ENCODE results near the gene ARHGAP6.

The ARHGAP6 gene

GRCh38 chrX:11558972-11559371, 106.7 kb downstream of the ARHGAP6 start:
- H3K4me3 ChIP-seq (ENCODE audit: low read depth, low read length) = no peak overlapping the region
- DNase-seq (ENCODE audit: low read depth) = peak; percentile 22
- TF ChIP-seq CTCF (IDR thresholded peaks at IDR 0.05; ENCODE audit: control insufficient read depth, extremely low read depth, insufficient read depth) = peak; percentile 31; the same call in 1 of the 2 replicates

GRCh38 chrX:11557120-11557519, 108.6 kb downstream of the ARHGAP6 start:
- H3K4me3 ChIP-seq (ENCODE audit: low read depth, low read length) = no peak overlapping the region
- TF ChIP-seq CTCF (IDR thresholded peaks at IDR 0.05; ENCODE audit: control insufficient read depth, extremely low read depth, insufficient read depth) = no peak
- no peak for DNase-seq (ENCODE audit: low read depth)

GRCh38 chrX:11555759-11556158, 110.0 kb downstream of the ARHGAP6 start:
- no peak overlapping the region for H3K4me3 ChIP-seq (ENCODE audit: low read depth, low read length)
- no peak for TF ChIP-seq CTCF (IDR thresholded peaks at IDR 0.05; ENCODE audit: control insufficient read depth, extremely low read depth, insufficient read depth)
- no peak for DNase-seq (ENCODE audit: low read depth)

GRCh38 chrX:11553594-11553993, 112.1 kb downstream of the ARHGAP6 start:
- no peak for TF ChIP-seq CTCF (IDR thresholded peaks at IDR 0.05; ENCODE audit: control insufficient read depth, extremely low read depth, insufficient read depth)
- no peak overlapping the region for H3K4me3 ChIP-seq (ENCODE audit: low read depth, low read length)
- DNase-seq (ENCODE audit: low read depth) = no peak

- TF ChIP-seq CTCF (IDR thresholded peaks at IDR 0.05; ENCODE audit: control insufficient read depth, extremely low read depth, insufficient read depth) = no peak
- no peak for DNase-seq (ENCODE audit: low read depth)
- no peak overlapping the region for H3K4me3 ChIP-seq (ENCODE audit: low read depth, low read length)
These were observed 114.6 kb downstream of the ARHGAP6 start for GRCh38 chrX:11551151-11551550.

GRCh38 chrX:11546917-11547316, 118.8 kb downstream of the ARHGAP6 start:
- DNase-seq (ENCODE audit: low read depth) = no peak
- TF ChIP-seq CTCF (IDR thresholded peaks at IDR 0.05; ENCODE audit: control insufficient read depth, extremely low read depth, insufficient read depth) = no peak
- H3K4me3 ChIP-seq (ENCODE audit: low read depth, low read length) = no peak overlapping the region

GRCh38 chrX:11543249-11543648, 122.5 kb downstream of the ARHGAP6 start:
- DNase-seq (ENCODE audit: low read depth) = no peak
- no peak overlapping the region for H3K4me3 ChIP-seq (ENCODE audit: low read depth, low read length)
- TF ChIP-seq CTCF (IDR thresholded peaks at IDR 0.05; ENCODE audit: control insufficient read depth, extremely low read depth, insufficient read depth) = 0 out of 2 replicates have a peak, but pooled peaks have one; percentile 11
